Transverse colon (tissue), 4 donors: ENCODE measurements around the gene KDM2B. TPM values are rescaled to one million over a fixed set of nuclear protein-coding genes. Genes with fewer than 3 reads are reported as not detected.
A peak's percentile ranks its signal among the peaks of the same experiment; 100 is the strongest.

Experiments used
- DNase-seq: peaks from one replicate; pipeline ENCODE4 v3.0.0-alpha.2; 2019
- H3K27ac ChIP-seq, 4 donors: fragments of 200-600 bp; sonication (generic); 2 replicates each; pipeline ENCODE4 v1.5.1; 2016 to 2018; ENCODE audit warnings: inconsistent platforms in 4 of 4
- H3K27me3 ChIP-seq: fragments of 200-600 bp; sonication (generic); 2 replicates; pipeline ENCODE4 v1.5.1; 2017; ENCODE audit warnings: inconsistent platforms
- H3K36me3 ChIP-seq, 4 donors: fragments of 200-600 bp; sonication (generic); 2 replicates each; pipeline ENCODE4 v1.5.1; 2017 to 2019; ENCODE audit warnings: inconsistent platforms in 4 of 4
- H3K4me1 ChIP-seq, 4 donors: fragments of 200-600 bp; sonication (generic); 2 replicates each; pipeline ENCODE4 v1.5.1; 2017 to 2020; ENCODE audit warnings: inconsistent platforms in 4 of 4
- H3K4me3 ChIP-seq, 4 donors: fragments of 200-600 bp; sonication (generic); 1 replicate in 1 of 4; 2 replicates in 3 of 4; pipeline versions ENCODE4 v1.5.1 to v1.6.1; 2017 to 2019; ENCODE audit warnings: inconsistent platforms in 4 of 4
- H3K9me3 ChIP-seq, 2 donors: fragments of 200-600 bp; sonication (generic); 2 replicates each; pipeline ENCODE4 v1.5.1; 2017 to 2019; ENCODE audit warnings: inconsistent platforms in 2 of 2
- EP300 ChIP-seq: sonication (generic); formaldehyde crosslinking; IDR thresholded peaks from one replicate; pipeline ENCODE4 v1.6.1; 2017; ENCODE audit warnings: antibody characterized with exemption, low read depth
- POLR2A ChIP-seq: fragments of 450-650 bp; IDR thresholded peaks from one replicate; pipeline ENCODE4 v1.6.1; 2016; ENCODE audit warnings: antibody characterized with exemption, mild to moderate bottlenecking, moderate library complexity
- POLR2AphosphoS5 ChIP-seq, 3 donors: sonication (generic); formaldehyde crosslinking; IDR thresholded peaks; one replicate each; pipeline ENCODE4 v1.6.1; 2016; ENCODE audit warnings: antibody characterized with exemption in 3 of 3
- WGBS, 2 donors: methylation state at CpG; one replicate each; pipeline ENCODE4 v1.1.5; 2018; ENCODE audit warnings: low coverage in 1 of 2; 5-methylcytosine and 5-hydroxymethylcytosine counted together
- in situ Hi-C, 4 donors: fragments of 200-750 bp; cut with MboI; loops; one replicate each; pipeline versions ENCODE4 v1.15.0 to v1.15.1; 2017; ENCODE audit warnings: low sequenced_read_pairs in 3 of 4, low pct_ligation_motif_present in 1 of 4, low pct_unique_long_range_greater_than_20kb in 1 of 4
- intact Hi-C: fragments of 100-400 bp; cut with DNase I; formaldehyde crosslinking; loops from one replicate; pipeline ENCODE4 v1.15.1; 2023; ENCODE audit warnings: low total_unique reads
- total RNA-seq, 4 donors: library from RNA; depleted of rRNA; stranded (reverse); fragments of >200 nt; gene quantifications; one replicate each; pipeline ENCODE4 v1.1.0, GENCODE V29; 2016
- TF ChIP-seq, protein P1 (sequence below), 5 experiments: fragments of 200-600 bp in 3 of 5; fragments of 450-650 bp in 2 of 5; sonication (generic) in 3 of 5; IDR thresholded peaks; 1 replicate in 2 of 5; 2 replicates in 3 of 5; pipeline ENCODE4 v1.5.1; 2016 to 2017; ENCODE audit warnings: antibody characterized with exemption in 5 of 5, inconsistent platforms in 3 of 5, mild to moderate bottlenecking in 2 of 5, moderate library complexity in 1 of 5

The KDM2B gene
- total RNA-seq, 4 donors from 2014 or later, result 7.2 to 39.3 (median 15.2) TPM

- H3K9me3 ChIP-seq, result no peaks in the 10 kb centered on the region
- 9% methylated on average over 31 of the region's 36 CpGs; no CpG with 5 or more reads in 1 of the 2 donors for WGBS, 2 donors
- no peaks in the 10 kb centered on the region for H3K27me3 ChIP-seq
- in situ Hi-C loops (no loop called here), intact Hi-C loops (no loop called here)
- peak overlapping the region; percentile 88 to 91 (median 90) for H3K27ac ChIP-seq
- peaks cover 11 to 48% (median 29%) of the 10 kb centered on the region in 4 donors for H3K4me1 ChIP-seq
- H3K36me3 ChIP-seq, result no peaks in the 10 kb centered on the region
- peak; percentile 85 for DNase-seq
- TF ChIP-seq POLR2AphosphoS5 (IDR thresholded peaks at IDR 0.05) (peak in 1 of 3 donors; percentile 56), POLR2A (no peak)
- peak overlapping the region; percentile 30 to 70 (median 58) for H3K4me3 ChIP-seq
Measured at GRCh38 chr12:121536054-121536898, 44.5 kb downstream of the KDM2B start.

DNA sequence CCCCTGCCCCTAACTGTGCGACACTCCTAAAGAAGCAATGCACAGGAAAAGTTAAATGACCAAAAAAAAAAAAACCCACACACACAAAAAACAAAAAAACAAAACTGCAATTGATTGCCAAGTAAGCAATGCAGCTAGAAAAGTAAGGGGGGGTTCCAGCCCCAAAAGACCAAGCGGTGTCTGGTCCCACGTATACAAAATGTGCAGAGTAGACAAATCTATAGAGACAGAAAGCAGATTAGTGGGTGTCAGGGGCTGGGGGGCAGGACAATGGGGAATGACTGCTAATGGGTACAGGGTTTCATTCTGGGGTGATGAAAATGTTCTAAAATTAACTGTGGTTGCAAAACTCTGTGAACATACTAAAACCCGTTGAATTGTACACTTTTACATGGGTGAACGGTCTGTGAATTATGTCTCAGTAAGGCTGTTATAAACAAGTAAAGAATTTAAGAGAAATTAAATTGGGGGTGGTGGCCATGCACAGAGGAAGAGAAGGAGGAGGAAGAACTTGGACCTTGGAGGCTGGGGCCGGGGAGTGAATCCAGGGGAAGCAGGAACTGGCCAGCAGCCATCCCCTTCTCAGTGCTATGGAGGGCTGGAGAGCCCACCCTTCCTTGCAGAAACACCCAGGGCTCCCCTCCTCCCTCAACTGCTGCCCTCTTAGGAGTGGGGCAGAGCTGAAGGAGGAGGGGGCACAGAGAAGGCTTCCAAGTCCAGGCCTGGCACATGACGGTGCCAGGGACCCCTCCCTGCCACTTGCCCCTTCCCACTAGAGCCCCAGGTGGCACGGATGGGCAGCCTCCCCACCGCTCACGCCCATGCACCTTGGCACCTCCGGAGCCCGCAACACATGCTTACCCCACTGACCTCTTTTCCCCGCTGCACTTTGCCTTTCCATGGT lies 45.4 kb downstream of the KDM2B start:
- in situ Hi-C loops, result no loop called here

DNA sequence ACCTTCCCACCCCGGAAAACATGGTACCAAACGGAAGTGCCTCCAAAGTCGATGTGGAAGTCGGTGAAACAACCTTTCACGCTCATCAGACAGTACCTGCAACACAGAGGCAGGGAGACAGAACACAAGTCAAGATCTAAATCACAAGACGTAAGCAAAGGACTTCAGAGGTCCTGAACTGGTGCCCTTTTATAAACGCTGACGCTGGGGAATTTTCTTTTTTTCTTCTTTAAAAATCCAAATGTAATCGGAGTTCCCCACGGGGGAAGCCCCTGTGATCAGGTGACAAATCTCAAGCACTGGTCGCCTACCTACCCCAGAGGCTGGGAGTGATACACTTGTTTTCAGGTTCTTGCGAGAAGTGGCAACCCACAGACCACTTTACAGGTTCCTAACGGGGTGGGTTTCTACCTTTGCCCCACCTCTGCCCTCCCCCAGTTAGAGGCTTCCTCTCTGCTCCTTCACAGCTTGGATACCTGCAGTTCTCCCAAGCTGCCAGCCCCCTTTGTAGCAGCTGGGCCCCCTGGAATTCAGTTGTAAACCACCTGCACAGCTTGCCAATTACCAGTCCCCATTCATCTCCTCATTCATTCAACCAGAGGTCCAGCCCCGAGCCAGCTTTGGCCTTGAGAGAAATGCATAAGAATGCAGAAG lies 46.2 kb downstream of the KDM2B start:
- no peaks in the 10 kb centered on the region for H3K9me3 ChIP-seq
- peaks cover 11 to 58% (median 29%) of the 10 kb centered on the region in 4 donors for H3K4me1 ChIP-seq
- in situ Hi-C loops, result no loop called here
- no peak for TF ChIP-seq EP300
- no peak for TF ChIP-seq POLR2A
- TF ChIP-seq, protein P1, sequence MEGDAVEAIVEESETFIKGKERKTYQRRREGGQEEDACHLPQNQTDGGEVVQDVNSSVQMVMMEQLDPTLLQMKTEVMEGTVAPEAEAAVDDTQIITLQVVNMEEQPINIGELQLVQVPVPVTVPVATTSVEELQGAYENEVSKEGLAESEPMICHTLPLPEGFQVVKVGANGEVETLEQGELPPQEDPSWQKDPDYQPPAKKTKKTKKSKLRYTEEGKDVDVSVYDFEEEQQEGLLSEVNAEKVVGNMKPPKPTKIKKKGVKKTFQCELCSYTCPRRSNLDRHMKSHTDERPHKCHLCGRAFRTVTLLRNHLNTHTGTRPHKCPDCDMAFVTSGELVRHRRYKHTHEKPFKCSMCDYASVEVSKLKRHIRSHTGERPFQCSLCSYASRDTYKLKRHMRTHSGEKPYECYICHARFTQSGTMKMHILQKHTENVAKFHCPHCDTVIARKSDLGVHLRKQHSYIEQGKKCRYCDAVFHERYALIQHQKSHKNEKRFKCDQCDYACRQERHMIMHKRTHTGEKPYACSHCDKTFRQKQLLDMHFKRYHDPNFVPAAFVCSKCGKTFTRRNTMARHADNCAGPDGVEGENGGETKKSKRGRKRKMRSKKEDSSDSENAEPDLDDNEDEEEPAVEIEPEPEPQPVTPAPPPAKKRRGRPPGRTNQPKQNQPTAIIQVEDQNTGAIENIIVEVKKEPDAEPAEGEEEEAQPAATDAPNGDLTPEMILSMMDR (IDR thresholded peaks at IDR 0.05), result no peak
- no peak for TF ChIP-seq POLR2AphosphoS5 (IDR thresholded peaks at IDR 0.05)
- no peaks in the 10 kb centered on the region for H3K36me3 ChIP-seq
- H3K27me3 ChIP-seq, result no peaks in the 10 kb centered on the region
- 76 to 81% methylated on average over 7 to 14 of the region's 14 CpGs for WGBS, 2 donors
- intact Hi-C loops, result no loop called here
- H3K4me3 ChIP-seq, result no peak overlapping the region
- no peak overlapping the region for H3K27ac ChIP-seq
- no peak for DNase-seq

More for the DNA sequence above, 45.4 kb downstream of the KDM2B start:
- H3K27me3 ChIP-seq, result no peaks in the 10 kb centered on the region
- intact Hi-C loops, result no loop called here
- peak overlapping the region; percentile 11 to 70 (median 58) for H3K4me3 ChIP-seq
- no peaks in the 10 kb centered on the region for H3K9me3 ChIP-seq
- peak overlapping the region; percentile 88 to 91 (median 90) for H3K27ac ChIP-seq
- H3K4me1 ChIP-seq, result peaks cover 11 to 55% (median 29%) of the 10 kb centered on the region in 4 donors
- TF ChIP-seq, protein P1 (IDR thresholded peaks at IDR 0.05), result no peak
- TF ChIP-seq POLR2AphosphoS5 (IDR thresholded peaks at IDR 0.05), result no peak
- no peak for TF ChIP-seq EP300
- no peak for TF ChIP-seq POLR2A
- H3K36me3 ChIP-seq, result no peaks in the 10 kb centered on the region
- 37 to 47% methylated on average over 5 to 13 of the region's 13 CpGs for WGBS, 2 donors
- DNase-seq, result peak; percentile 19

GRCh38 chr12:121533394-121534090 lies 47.3 kb downstream of the KDM2B start:
- Histone ChIP-seq H3K9me3 (no peaks in the 10 kb centered on the region), H3K4me3 (no peak overlapping the region), H3K27me3 (no peaks in the 10 kb centered on the region), H3K36me3 (no peaks in the 10 kb centered on the region), H3K4me1 (peaks cover 10 to 55% (median 27%) of the 10 kb centered on the region in 4 donors), H3K27ac (peak overlapping the region; percentile 49 to 69 (median 60))
- WGBS, 2 donors, result 76 to 88% methylated on average over 2 to 17 of the region's 17 CpGs
- intact Hi-C loops, result no loop called here
- TF ChIP-seq POLR2AphosphoS5 (IDR thresholded peaks at IDR 0.05) (no peak), EP300 (no peak), POLR2A (no peak)
- TF ChIP-seq, protein P1 (IDR thresholded peaks at IDR 0.05), result no peak
- no peak for DNase-seq
- in situ Hi-C loops, result no loop called here
